Hepatocyte (in vitro differentiated cells): ENCODE results near the gene SPRY4. TPM values are rescaled to one million over a fixed set of nuclear protein-coding genes. Genes with fewer than 3 reads are reported as not detected.

ENCODE experiments used
- DNase-seq: peaks from one replicate; pipeline ENCODE4 v3.0.0-alpha.2; 2016; ENCODE audit warnings: low spot score
- H2AFZ ChIP-seq: fragments of 200-600 bp; sonication (generic); 2 replicates; pipeline ENCODE4 v1.6.0; 2016; ENCODE audit warnings: antibody characterized with exemption, mild to moderate bottlenecking
- H3K27ac ChIP-seq: fragments of 200-600 bp; sonication (generic); 2 replicates; pipeline ENCODE4 v1.5.1; 2016; ENCODE audit warnings: mild to moderate bottlenecking
- H3K27me3 ChIP-seq: fragments of 200-600 bp; sonication (generic); 2 replicates; pipeline ENCODE4 v1.6.1; 2016
- H3K36me3 ChIP-seq: fragments of 200-600 bp; sonication (generic); replicated peaks from 2 replicates; pipeline ENCODE4 v1.5.1; 2016; ENCODE audit warnings: low read depth; ENCODE audit not compliant: insufficient read depth
- H3K4me1 ChIP-seq: fragments of 200-600 bp; sonication (generic); 2 replicates; pipeline ENCODE4 v1.5.1; 2016; ENCODE audit warnings: mild to moderate bottlenecking, moderate library complexity; ENCODE audit not compliant: insufficient read depth
- H3K4me2 ChIP-seq: fragments of 200-600 bp; sonication (generic); 2 replicates; pipeline ENCODE4 v1.6.0; 2016
- H3K4me3 ChIP-seq: fragments of 200-600 bp; sonication (generic); 2 replicates; pipeline ENCODE4 v1.5.1; 2016; ENCODE audit warnings: mild to moderate bottlenecking
- H3K79me2 ChIP-seq: fragments of 200-600 bp; sonication (generic); 2 replicates; pipeline ENCODE4 v1.6.0; 2017; ENCODE audit warnings: mild to moderate bottlenecking
- H3K9me2 ChIP-seq: fragments of 200-600 bp; sonication (generic); replicated peaks from 2 replicates; pipeline ENCODE4 v1.6.0; 2017; ENCODE audit warnings: mild to moderate bottlenecking; ENCODE audit not compliant: insufficient read depth
- H3K9me3 ChIP-seq: fragments of 200-600 bp; sonication (generic); 2 replicates; pipeline ENCODE4 v1.5.1; 2016; ENCODE audit warnings: low read depth, mild to moderate bottlenecking
- H4K20me1 ChIP-seq: fragments of 200-600 bp; sonication (generic); 2 replicates; pipeline ENCODE4 v1.6.0; 2016; ENCODE audit warnings: mild to moderate bottlenecking; ENCODE audit not compliant: insufficient read depth, poor library complexity, severe bottlenecking
- EZH2 ChIP-seq: fragments of 200-600 bp; sonication (generic); IDR thresholded peaks from 2 replicates; pipeline ENCODE4 v1.6.1; 2016; ENCODE audit warnings: antibody characterized with exemption, mild to moderate bottlenecking, borderline replicate concordance
- EZH2phosphoT487 ChIP-seq: fragments of 200-600 bp; sonication (generic); IDR thresholded peaks from one replicate; pipeline ENCODE4 v1.6.1; 2018; ENCODE audit warnings: antibody characterized with exemption, mild to moderate bottlenecking, low read depth, moderate library complexity; ENCODE audit not compliant: unreplicated experiment, severe bottlenecking
- WGBS: methylation state at CpG from one replicate; pipeline ENCODE4 v1.1.6; 2016; ENCODE audit warnings: low lambda C conversion rate; ENCODE audit errors: missing lambda C conversion rate; 5-methylcytosine and 5-hydroxymethylcytosine counted together
- polyA plus RNA-seq: library from polyadenylated mRNA; unstranded; fragments of >200 nt; fragmentation: Nextera tagmentation; extraction: Ambion mirVana; gene quantifications from 2 replicates; pipeline ENCODE4 v1.2.1, GENCODE V29; 2016
- total RNA-seq: library from RNA; depleted of rRNA; stranded (reverse); fragments of >200 nt; gene quantifications from 2 replicates; pipeline ENCODE4 v1.2.3, GENCODE V29; 2014
- TF ChIP-seq, protein P1 (sequence below): fragments of 200-600 bp; sonication (generic); IDR thresholded peaks from 2 replicates; pipeline ENCODE4 v1.5.1; 2016; ENCODE audit warnings: antibody characterized with exemption, mild to moderate bottlenecking; ENCODE audit not compliant: poor library complexity

The SPRY4 gene
- total and polyA plus RNA-seq, 2 experiments from 2014 or later = 7.2 to 8.5 TPM

DNA sequence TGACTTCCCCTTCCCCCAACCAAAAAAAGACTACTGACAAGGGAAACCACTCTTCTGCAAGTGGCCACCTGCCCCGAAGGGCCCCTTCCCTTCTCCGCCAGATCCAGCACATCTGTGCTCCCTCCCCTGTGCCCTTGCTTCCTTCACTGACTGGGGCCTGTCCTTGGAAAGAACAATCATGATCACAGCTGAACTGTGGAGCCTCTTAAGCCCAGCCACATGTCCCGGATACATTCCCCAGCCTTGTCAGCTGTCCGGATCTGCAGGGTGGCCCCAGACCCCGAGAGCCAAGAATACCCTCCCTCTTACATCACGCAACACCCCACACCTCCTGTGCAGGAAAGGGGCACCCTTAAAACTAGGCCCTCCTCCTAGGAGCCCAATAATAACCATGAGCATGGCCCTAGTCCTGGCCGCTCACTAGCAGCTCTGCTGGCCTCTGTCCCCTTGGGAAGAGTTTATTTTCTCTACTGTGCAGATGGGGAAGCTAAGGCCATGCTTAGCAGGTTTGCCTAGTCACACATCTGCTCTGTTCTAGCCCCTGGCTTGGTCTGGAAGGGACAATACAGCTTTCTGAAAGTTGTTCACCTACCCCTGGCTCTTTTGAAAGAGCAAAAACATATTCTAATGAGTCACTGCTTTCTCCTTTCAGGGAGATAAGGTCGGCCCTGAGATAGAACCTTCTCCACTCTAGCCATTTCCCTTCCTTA is 3.8 kb downstream of the SPRY4 start:
- no peak for DNase-seq
- WGBS = 31% methylated on average over 8 of the region's 8 CpGs
- Histone ChIP-seq H3K27ac (peak overlapping the region; percentile 73), H3K4me2 (peak overlapping the region; percentile 82), H3K9me3 (no peaks in the 10 kb centered on the region), H3K4me3 (no peak overlapping the region), H3K79me2 (peaks cover 69% of the 10 kb centered on the region), H3K27me3 (no peaks in the 10 kb centered on the region), H4K20me1 (peaks cover 10% of the 10 kb centered on the region), H3K4me1 (peaks cover 42% of the 10 kb centered on the region), H3K9me2 (no peaks in the 10 kb centered on the region), H3K36me3 (no peaks in the 10 kb centered on the region), H2AFZ (no peak overlapping the region)
- TF ChIP-seq, protein P1, sequence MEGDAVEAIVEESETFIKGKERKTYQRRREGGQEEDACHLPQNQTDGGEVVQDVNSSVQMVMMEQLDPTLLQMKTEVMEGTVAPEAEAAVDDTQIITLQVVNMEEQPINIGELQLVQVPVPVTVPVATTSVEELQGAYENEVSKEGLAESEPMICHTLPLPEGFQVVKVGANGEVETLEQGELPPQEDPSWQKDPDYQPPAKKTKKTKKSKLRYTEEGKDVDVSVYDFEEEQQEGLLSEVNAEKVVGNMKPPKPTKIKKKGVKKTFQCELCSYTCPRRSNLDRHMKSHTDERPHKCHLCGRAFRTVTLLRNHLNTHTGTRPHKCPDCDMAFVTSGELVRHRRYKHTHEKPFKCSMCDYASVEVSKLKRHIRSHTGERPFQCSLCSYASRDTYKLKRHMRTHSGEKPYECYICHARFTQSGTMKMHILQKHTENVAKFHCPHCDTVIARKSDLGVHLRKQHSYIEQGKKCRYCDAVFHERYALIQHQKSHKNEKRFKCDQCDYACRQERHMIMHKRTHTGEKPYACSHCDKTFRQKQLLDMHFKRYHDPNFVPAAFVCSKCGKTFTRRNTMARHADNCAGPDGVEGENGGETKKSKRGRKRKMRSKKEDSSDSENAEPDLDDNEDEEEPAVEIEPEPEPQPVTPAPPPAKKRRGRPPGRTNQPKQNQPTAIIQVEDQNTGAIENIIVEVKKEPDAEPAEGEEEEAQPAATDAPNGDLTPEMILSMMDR = no peak
- TF ChIP-seq EZH2phosphoT487 (no peak), EZH2 (no peak)

DNA sequence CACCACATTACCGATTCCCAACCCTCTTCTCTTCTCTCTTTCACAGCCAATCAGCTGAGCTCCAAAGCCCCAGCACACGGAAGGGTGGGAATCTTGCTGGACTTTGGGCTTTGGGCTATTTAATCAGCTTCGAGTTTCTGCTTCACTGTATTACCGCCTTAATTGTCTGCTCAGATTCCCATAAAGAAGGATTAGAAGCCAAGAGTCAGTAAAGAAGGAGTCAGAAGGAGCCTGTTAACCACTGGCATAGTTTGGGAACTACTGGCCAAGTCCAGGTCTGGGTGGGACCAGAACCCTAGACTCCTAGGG is 4.4 kb downstream of the SPRY4 start:
- no peak overlapping the region for H2AFZ ChIP-seq
- no peaks in the 10 kb centered on the region for H3K27me3 ChIP-seq
- peaks cover 12% of the 10 kb centered on the region for H4K20me1 ChIP-seq
- TF ChIP-seq, protein P1 = no peak
- TF ChIP-seq EZH2 = no peak
- no peak for TF ChIP-seq EZH2phosphoT487
- no peaks in the 10 kb centered on the region for H3K9me2 ChIP-seq
- peak overlapping the region; percentile 73 for H3K27ac ChIP-seq
- H3K4me3 ChIP-seq = no peak overlapping the region
- H3K79me2 ChIP-seq = peaks cover 75% of the 10 kb centered on the region
- H3K4me1 ChIP-seq = peaks cover 48% of the 10 kb centered on the region
- peak overlapping the region; percentile 82 for H3K4me2 ChIP-seq
- DNase-seq = peak; percentile 46
- H3K36me3 ChIP-seq = no peaks in the 10 kb centered on the region
- H3K9me3 ChIP-seq = no peaks in the 10 kb centered on the region
- WGBS = 16% methylated on average over 4 of the region's 4 CpGs

DNA sequence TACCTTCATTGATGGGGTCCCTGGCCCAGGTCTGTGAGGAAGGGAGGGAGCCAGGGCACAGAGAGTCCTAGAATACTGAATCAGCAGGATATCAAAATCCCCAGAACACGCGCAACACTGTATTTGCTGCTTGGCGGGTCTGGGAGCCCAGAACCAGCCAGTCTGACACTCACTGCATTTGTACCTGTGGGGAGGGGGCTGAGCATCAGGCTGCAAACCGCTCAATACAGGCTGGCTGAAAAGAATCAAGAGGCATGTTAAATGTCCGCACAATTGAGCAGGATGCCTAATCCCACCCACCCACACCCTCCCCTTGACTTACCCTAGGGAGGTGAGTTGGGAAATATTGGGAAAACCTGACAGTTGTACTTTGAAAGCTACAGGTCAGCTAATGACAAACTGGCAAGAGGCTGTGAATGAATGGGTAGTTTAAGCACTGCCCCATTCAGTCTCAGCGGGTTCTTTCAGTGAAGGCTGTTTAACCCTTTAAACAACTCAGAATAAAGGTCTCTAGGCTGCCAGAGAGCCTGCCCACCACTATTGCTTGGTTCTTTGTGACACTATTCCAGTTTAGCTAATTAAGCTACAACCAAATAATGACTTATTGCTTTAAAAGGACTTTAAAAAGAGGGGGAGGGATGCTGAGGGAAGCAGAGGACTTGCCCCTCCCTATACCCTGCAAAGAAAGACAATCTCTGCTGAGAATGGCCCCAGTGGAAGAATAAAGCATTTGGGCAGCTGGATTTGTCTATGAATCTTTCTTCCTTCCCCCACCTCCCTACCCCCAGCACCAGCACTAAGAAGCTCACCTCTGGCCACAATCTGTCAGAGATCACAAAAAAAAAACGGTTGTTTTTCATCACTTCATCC is 5.0 kb downstream of the SPRY4 start:
- H3K27me3 ChIP-seq = no peaks in the 10 kb centered on the region
- H3K36me3 ChIP-seq = no peaks in the 10 kb centered on the region
- peak overlapping the region; percentile 82 for H3K4me2 ChIP-seq
- WGBS = 49% methylated on average over 7 of the region's 7 CpGs
- TF ChIP-seq EZH2phosphoT487 (no peak), EZH2 (no peak)
- TF ChIP-seq, protein P1 = no peak
- peaks cover 81% of the 10 kb centered on the region for H3K79me2 ChIP-seq
- H3K4me1 ChIP-seq = peaks cover 49% of the 10 kb centered on the region
- no peaks in the 10 kb centered on the region for H3K9me2 ChIP-seq
- H3K4me3 ChIP-seq = no peak overlapping the region
- H2AFZ ChIP-seq = no peak overlapping the region
- DNase-seq = no peak
- peak overlapping the region; percentile 73 for H3K27ac ChIP-seq
- no peaks in the 10 kb centered on the region for H3K9me3 ChIP-seq
- H4K20me1 ChIP-seq = peaks cover 12% of the 10 kb centered on the region
